ENCODE results near the gene NPPA.

GRCh38 chr1:11885916-11886315, 38.3 kb upstream of the NPPA start:
- no peak for TF ChIP-seq POLR2A (IDR thresholded peaks at IDR 0.05)
- TF ChIP-seq CTCF (IDR thresholded peaks at IDR 0.05) = no peak
